ENCODE measurements around the gene AKR1E2. TPM values are rescaled to one million over a fixed set of nuclear protein-coding genes. Genes with fewer than 3 reads are reported as not detected.

Gene AKR1E2
- total RNA-seq = 1 to 10 TPM; 7.1 to 7.3 TPM

DNA sequence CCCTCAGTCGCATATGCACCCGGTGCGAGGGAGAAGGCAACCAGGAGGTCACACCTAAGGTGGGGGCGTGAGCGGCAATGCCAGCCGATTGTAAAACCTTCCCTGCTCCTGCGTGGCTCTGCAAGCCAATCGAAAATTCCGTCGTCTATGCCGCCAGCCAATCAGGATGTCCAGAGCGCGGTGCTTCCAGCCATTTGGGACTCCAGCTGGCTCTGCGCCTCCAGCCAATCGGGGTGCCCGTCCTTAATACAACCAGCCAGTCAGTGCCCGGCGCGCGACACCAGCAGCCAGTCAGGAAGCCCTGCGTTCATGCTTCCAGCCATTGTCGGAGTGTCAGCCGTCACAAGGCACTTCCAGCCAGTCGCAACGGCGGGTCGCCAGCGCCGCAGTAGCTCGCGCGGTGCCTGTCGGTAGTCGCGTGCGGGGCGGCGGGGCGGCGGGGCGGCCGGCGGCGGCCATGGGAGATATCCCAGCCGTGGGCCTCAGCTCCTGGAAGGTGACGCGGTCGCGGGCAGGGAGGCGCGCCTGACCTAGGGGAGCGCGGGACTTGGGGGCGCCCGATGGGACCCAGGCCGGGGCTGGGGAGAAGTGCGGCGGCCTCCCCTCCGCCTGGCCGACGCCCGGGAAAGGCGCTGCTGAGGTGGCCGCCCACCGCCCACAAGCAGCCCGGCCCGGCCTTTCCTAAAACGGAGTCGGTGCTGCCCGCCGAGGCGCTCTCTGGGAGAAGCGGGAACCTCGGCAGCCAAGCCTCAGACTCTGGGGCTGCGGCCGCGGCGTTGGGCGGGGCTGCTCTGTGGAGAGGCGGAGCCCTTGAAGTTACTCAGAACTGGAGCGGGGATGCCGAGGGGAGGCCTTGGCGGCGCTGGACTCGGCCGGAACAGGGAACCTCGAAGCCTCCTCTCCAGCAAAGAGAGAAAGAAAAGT, at the start of gene AKR1E2:
AKR1E2 (plus strand) TSS at position 340 of the 924 bp plus-strand sequence; CDS start at position 458, 118 bp downstream.
- H3K4me1 Mint-ChIP-seq (ENCODE audit: low read depth) = peaks cover 22% of the 10 kb centered on the region
- peak within 1 kb of the TSS; percentile 33 for H3K27ac Mint-ChIP-seq
- H3K27me3 Mint-ChIP-seq (ENCODE audit: low read depth) = no peaks in the 10 kb centered on the region
- intact Hi-C loops (cut with micrococcal nuclease) = loop anchor here (1.0 to 5.0 kb wide), 3 partner anchors 23 to 986 kb away; partner anchors contain the start of gene GDI2
- H3K4me3 Mint-ChIP-seq = peak within 1 kb of the TSS; percentile 73
- CTCF ChIA-PET = interaction anchor here (0.6 to 1.5 kb wide), 3 partner anchors 11 to 609 kb away, joined by 3 to 6 read pairs (median 6); no protein-coding TSS in a partner anchor
- H3K36me3 Mint-ChIP-seq (ENCODE audit: low read depth) = peaks cover 2% of the 10 kb centered on the region
- H3K9me3 Mint-ChIP-seq = no peaks in the 10 kb centered on the region
- peak; percentile 87 for DNase-seq

DNA sequence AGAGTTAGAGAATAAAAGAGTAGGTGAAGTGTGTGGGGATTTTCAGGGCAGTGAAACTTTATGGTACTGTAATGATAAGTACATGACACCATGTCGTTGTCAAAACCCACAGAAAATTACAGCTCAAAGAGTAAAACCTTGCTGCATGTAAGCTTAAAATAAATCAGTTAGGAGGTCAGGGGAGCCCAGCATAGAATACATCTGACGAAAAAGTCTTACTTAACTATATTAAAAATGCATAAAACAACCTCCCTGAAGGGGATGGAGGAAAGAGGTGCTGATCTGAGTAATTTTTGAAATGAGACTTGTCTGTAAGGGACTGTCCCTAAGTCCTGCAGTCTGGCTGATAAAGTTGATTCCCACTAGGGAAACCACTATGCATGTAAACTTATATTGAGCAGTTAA, 49.8 kb upstream of the AKR1E2 start:
- DNase-seq = peak; percentile 13

GRCh38 chr10:4778761-4779160, 47.2 kb upstream of the AKR1E2 start:
- no peak overlapping the region for H3K27ac Mint-ChIP-seq
- no peak overlapping the region for H3K4me3 Mint-ChIP-seq
- H3K9me3 Mint-ChIP-seq = no peaks in the 10 kb centered on the region
- CTCF ChIA-PET = no interaction called here
- no peak for DNase-seq
- intact Hi-C loops (cut with micrococcal nuclease) = loop anchor here (10.0 kb wide), 1 partner anchor 94 kb away; no protein-coding TSS in a partner anchor
- H3K27me3 Mint-ChIP-seq (ENCODE audit: low read depth) = peaks cover 21% of the 10 kb centered on the region
- no peaks in the 10 kb centered on the region for H3K36me3 Mint-ChIP-seq (ENCODE audit: low read depth)
- H3K4me1 Mint-ChIP-seq (ENCODE audit: low read depth) = peaks cover 8% of the 10 kb centered on the region

More for the DNA sequence above, 49.8 kb upstream of the AKR1E2 start:
- CTCF ChIA-PET = interaction anchor here (1.0 kb wide), 1 partner anchor 1584 kb away, joined by 3 read pairs; no protein-coding TSS in a partner anchor
- Mint-ChIP-seq H3K27me3 (ENCODE audit: low read depth) (peaks cover 12% of the 10 kb centered on the region), H3K9me3 (no peaks in the 10 kb centered on the region), H3K4me3 (no peak overlapping the region), H3K36me3 (ENCODE audit: low read depth) (no peaks in the 10 kb centered on the region), H3K27ac (no peak overlapping the region), H3K4me1 (ENCODE audit: low read depth) (peaks cover 8% of the 10 kb centered on the region)
- intact Hi-C loops (cut with micrococcal nuclease) = loop anchor here (10.0 kb wide), 1 partner anchor 91 kb away; no protein-coding TSS in a partner anchor

DNA sequence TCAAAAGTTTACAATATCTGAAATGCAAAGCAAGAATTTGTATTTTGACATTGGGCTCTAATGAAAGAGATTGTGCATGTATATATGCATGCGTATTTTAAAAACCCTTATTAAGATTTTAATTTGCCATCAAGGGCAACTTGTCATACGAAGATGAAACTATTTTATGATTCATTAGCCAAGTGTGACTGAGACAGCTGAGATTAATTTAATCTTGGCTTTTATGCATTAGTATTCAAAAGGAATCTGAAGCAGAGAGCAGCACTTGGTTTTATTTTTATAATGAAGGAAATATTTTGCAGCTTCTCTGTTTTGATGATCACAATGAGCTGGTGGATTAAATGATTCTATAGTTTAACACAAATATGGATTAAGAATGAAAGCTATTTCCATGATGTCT, 45.9 kb upstream of the AKR1E2 start:
- CTCF ChIA-PET = interaction anchor here (0.6 kb wide), 1 partner anchor 650 kb away, joined by 4 read pairs; no protein-coding TSS in a partner anchor
- no peak for DNase-seq
- Mint-ChIP-seq H3K36me3 (ENCODE audit: low read depth) (no peaks in the 10 kb centered on the region), H3K4me3 (no peak overlapping the region), H3K27ac (no peak overlapping the region), H3K27me3 (ENCODE audit: low read depth) (peaks cover 20% of the 10 kb centered on the region), H3K9me3 (no peaks in the 10 kb centered on the region), H3K4me1 (ENCODE audit: low read depth) (peaks cover 8% of the 10 kb centered on the region)
- intact Hi-C loops (cut with micrococcal nuclease) = no loop called here

DNA sequence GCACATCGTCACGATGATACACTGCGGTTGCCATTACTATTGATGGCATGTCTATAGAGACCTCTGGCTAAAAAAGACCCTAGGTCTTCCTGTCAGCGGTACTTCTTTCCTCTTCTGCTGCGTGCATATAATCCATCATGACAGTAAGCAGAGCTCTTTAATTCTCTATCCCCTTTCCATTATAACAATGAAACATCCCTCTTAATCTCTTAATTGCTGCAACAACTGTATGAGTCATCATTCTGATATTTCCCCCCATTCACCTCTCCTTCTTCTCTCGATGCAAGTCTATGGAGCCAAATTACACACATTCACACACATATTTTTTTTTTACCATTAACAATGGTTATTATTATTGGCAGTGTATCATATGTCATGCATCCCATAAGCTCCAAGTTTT, 45.2 kb upstream of the AKR1E2 start:
- H3K4me3 Mint-ChIP-seq = no peak overlapping the region
- peaks cover 24% of the 10 kb centered on the region for H3K27me3 Mint-ChIP-seq (ENCODE audit: low read depth)
- intact Hi-C loops (cut with micrococcal nuclease) = no loop called here
- H3K9me3 Mint-ChIP-seq = no peaks in the 10 kb centered on the region
- no peak overlapping the region for H3K27ac Mint-ChIP-seq
- DNase-seq = no peak
- CTCF ChIA-PET = no interaction called here
- H3K4me1 Mint-ChIP-seq (ENCODE audit: low read depth) = peaks cover 7% of the 10 kb centered on the region
- no peaks in the 10 kb centered on the region for H3K36me3 Mint-ChIP-seq (ENCODE audit: low read depth)

GRCh38 chr10:4781955-4782354, 44.1 kb upstream of the AKR1E2 start:
- DNase-seq = no peak
- H3K4me3 Mint-ChIP-seq = no peak overlapping the region
- H3K4me1 Mint-ChIP-seq (ENCODE audit: low read depth) = no peaks in the 10 kb centered on the region
- peaks cover 31% of the 10 kb centered on the region for H3K27me3 Mint-ChIP-seq (ENCODE audit: low read depth)
- H3K9me3 Mint-ChIP-seq = no peaks in the 10 kb centered on the region
- CTCF ChIA-PET = no interaction called here
- intact Hi-C loops (cut with micrococcal nuclease) = no loop called here
- H3K27ac Mint-ChIP-seq = no peak overlapping the region
- H3K36me3 Mint-ChIP-seq (ENCODE audit: low read depth) = no peaks in the 10 kb centered on the region

DNA sequence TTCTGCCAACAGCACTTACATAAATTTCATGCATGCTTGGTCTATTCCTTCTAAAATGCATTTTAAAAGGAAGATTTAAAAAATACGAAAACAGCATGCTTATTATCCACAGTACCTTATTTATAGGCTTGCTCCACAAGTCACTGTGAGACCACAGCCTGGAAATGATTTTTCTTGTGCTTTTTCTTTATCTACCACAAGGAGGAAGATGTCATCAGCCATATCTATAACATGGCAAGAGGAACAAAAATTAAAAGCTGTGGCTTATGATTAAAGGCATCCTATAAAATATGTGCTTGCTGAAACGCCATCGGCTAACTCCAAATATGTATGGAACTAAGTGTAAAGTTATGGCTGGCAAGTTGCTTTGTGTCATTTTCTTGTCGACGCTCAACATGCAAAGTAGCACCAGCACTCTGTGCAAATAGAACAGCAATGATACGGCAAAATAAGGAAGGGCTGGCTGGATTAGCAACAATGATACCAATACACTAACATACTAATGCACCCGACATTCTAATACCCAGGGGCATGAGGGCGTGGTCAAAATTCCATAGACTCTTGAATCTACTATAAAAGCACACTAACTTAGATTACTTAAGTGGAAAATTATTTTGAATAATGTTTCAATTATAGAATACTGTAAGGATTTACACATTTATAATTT, 41.2 kb upstream of the AKR1E2 start:
- DNase-seq = no peak
- Mint-ChIP-seq H3K27me3 (ENCODE audit: low read depth) (peaks cover 28% of the 10 kb centered on the region), H3K9me3 (no peaks in the 10 kb centered on the region), H3K4me1 (ENCODE audit: low read depth) (no peaks in the 10 kb centered on the region), H3K27ac (no peak overlapping the region), H3K36me3 (ENCODE audit: low read depth) (no peaks in the 10 kb centered on the region), H3K4me3 (no peak overlapping the region)
- intact Hi-C loops (cut with micrococcal nuclease) = no loop called here
- CTCF ChIA-PET = interaction anchor here (0.5 kb wide), 1 partner anchor 30 kb away, joined by 3 read pairs; no protein-coding TSS in a partner anchor

DNA sequence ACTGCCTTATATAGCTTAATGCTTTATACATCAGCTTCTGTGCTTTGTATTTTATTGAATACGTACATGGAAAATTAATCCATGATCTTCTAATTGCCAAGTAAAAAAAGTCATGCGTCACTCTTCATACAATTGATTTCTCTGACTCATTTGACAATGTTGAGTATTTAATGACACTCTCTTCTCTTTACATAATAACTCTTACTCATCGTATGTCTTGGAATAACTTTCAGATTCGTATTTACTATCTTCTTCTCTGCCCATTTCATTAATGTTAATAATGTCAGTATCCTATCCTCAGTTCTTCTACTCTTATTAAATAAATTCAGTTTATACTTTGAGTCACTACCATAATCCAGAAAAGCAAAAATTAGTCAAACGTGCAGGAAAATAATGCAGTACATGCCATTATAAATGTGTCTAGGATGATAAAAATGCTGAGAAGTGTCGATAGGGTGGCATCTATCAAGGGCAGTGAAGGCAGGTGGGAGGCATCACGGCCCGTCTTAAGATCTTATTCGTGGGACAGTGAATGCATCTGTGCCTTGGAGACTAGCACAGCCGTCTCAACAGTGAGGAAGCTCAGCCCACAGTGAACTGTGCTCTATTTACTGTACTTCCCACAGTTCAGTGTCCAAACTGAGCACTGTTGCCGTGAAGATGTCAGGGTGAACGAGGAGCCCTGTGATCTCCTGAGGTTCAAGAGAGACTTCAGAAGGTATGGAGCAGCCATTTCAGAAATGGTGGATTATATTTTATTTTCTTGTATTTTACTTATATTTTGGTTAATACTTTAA, 39.8 kb upstream of the AKR1E2 start:
- Mint-ChIP-seq H3K27ac (no peak overlapping the region), H3K4me1 (ENCODE audit: low read depth) (no peaks in the 10 kb centered on the region), H3K9me3 (no peaks in the 10 kb centered on the region), H3K27me3 (ENCODE audit: low read depth) (peaks cover 28% of the 10 kb centered on the region), H3K4me3 (no peak overlapping the region), H3K36me3 (ENCODE audit: low read depth) (no peaks in the 10 kb centered on the region)
- intact Hi-C loops (cut with micrococcal nuclease) = no loop called here
- DNase-seq = no peak
- CTCF ChIA-PET = no interaction called here

- CTCF ChIA-PET = interaction anchor here (0.7 kb wide), 1 partner anchor 225 kb away, joined by 4 read pairs; no protein-coding TSS in a partner anchor
- Mint-ChIP-seq H3K36me3 (ENCODE audit: low read depth) (no peaks in the 10 kb centered on the region), H3K4me1 (ENCODE audit: low read depth) (no peaks in the 10 kb centered on the region), H3K9me3 (no peaks in the 10 kb centered on the region), H3K27me3 (ENCODE audit: low read depth) (peaks cover 16% of the 10 kb centered on the region), H3K4me3 (no peak overlapping the region), H3K27ac (no peak overlapping the region)
- intact Hi-C loops (cut with micrococcal nuclease) = no loop called here
- DNase-seq = no peak
These were observed 36.0 kb upstream of the AKR1E2 start for GRCh38 chr10:4790045-4790444.

DNA sequence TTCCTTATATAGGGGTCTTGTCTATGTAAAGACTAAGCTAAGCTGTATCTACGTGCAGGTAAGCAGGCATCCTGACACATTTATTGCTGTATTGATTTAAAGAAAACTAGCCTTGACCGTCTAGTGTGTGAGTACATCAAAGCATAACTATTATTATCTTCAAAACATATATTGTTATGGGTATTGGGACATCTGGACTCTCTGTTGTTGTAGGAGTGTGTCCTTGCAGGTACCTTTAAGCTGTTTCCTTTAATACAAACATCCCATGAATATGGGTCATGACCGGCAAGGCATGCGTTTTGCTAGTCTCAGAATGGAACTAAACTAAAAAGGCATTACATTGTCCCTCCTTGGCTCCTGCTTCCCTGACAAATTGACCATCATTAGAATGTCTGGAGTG, 35.1 kb upstream of the AKR1E2 start:
- H3K4me3 Mint-ChIP-seq = no peak overlapping the region
- CTCF ChIA-PET = interaction anchor here (0.7 to 1.2 kb wide), 2 partner anchors 134 to 224 kb away, joined by 3 to 4 read pairs; no protein-coding TSS in a partner anchor
- no peak for DNase-seq
- no peak overlapping the region for H3K27ac Mint-ChIP-seq
- H3K9me3 Mint-ChIP-seq = no peaks in the 10 kb centered on the region
- no peaks in the 10 kb centered on the region for H3K4me1 Mint-ChIP-seq (ENCODE audit: low read depth)
- no peaks in the 10 kb centered on the region for H3K36me3 Mint-ChIP-seq (ENCODE audit: low read depth)
- H3K27me3 Mint-ChIP-seq (ENCODE audit: low read depth) = peaks cover 10% of the 10 kb centered on the region
- intact Hi-C loops (cut with micrococcal nuclease) = no loop called here

DNA sequence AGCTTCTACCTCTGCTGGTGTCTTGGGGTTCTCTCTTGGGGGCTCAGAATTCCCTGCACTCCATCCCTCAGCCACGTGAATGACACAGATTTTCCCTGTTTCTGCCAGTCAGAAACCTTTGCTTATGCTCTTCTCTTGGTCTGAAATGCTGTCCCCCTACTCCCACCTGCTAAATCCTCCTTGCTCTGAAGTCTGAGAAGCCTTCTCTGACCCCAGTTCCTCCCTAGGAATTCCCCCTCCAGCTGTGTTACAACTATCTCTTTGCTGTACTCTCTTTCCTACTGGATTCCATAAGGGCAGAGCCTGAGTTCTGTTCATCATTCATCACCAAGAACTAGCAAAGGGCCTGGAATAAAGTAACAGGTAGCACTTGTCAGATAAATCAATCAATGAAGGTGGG, 33.6 kb upstream of the AKR1E2 start:
- no peaks in the 10 kb centered on the region for H3K36me3 Mint-ChIP-seq (ENCODE audit: low read depth)
- intact Hi-C loops (cut with micrococcal nuclease) = no loop called here
- no peak overlapping the region for H3K27ac Mint-ChIP-seq
- peaks cover 6% of the 10 kb centered on the region for H3K27me3 Mint-ChIP-seq (ENCODE audit: low read depth)
- H3K9me3 Mint-ChIP-seq = no peaks in the 10 kb centered on the region
- CTCF ChIA-PET = interaction anchor here (0.8 to 1.0 kb wide), 2 partner anchors 22 to 23 kb away, joined by 3 read pairs; no protein-coding TSS in a partner anchor
- no peaks in the 10 kb centered on the region for H3K4me1 Mint-ChIP-seq (ENCODE audit: low read depth)
- no peak for DNase-seq
- no peak overlapping the region for H3K4me3 Mint-ChIP-seq

- H3K9me3 Mint-ChIP-seq = no peaks in the 10 kb centered on the region
- CTCF ChIA-PET = no interaction called here
- no peaks in the 10 kb centered on the region for H3K36me3 Mint-ChIP-seq (ENCODE audit: low read depth)
- H3K4me3 Mint-ChIP-seq = no peak overlapping the region
- no peak for DNase-seq
- H3K4me1 Mint-ChIP-seq (ENCODE audit: low read depth) = no peaks in the 10 kb centered on the region
- H3K27ac Mint-ChIP-seq = no peak overlapping the region
- H3K27me3 Mint-ChIP-seq (ENCODE audit: low read depth) = peaks cover 2% of the 10 kb centered on the region
- intact Hi-C loops (cut with micrococcal nuclease) = no loop called here
These were observed 24.6 kb upstream of the AKR1E2 start for GRCh38 chr10:4801405-4801804.
